Epithelial cell of prostate (primary cell): Measurements from ENCODE around the gene FALEC.

ENCODE experiments used
- DNase-seq: peaks from one replicate; pipeline ENCODE4 v3.0.0-alpha.2; 2011; ENCODE audit warnings: low read depth, low spot score
- H3K27ac ChIP-seq: fragments of 450-650 bp; 2 replicates; pipeline ENCODE4 v1.5.1; 2017; ENCODE audit warnings: mild to moderate bottlenecking

The FALEC gene

DNA sequence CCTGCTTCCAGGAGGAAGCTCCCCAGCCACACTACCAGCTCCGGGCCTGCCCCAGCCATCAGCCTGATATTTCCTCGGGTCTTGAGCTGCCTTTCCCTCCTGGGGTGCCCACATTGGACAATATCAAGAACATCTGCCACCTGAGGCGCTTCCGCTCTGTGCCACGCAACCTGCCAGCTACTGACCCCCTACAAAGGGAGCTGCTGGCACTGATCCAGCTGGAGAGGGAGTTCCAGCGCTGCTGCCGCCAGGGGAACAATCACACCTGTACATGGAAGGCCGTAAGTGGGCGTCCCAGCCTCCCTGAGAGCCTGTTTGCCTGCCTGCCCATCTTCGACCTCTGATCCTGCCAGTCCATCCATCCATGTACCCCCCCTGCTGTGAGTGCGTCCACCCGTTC lies 4.0 kb upstream of the FALEC start:
- no peak for DNase-seq
- H3K27ac ChIP-seq: no peak overlapping the region

DNA sequence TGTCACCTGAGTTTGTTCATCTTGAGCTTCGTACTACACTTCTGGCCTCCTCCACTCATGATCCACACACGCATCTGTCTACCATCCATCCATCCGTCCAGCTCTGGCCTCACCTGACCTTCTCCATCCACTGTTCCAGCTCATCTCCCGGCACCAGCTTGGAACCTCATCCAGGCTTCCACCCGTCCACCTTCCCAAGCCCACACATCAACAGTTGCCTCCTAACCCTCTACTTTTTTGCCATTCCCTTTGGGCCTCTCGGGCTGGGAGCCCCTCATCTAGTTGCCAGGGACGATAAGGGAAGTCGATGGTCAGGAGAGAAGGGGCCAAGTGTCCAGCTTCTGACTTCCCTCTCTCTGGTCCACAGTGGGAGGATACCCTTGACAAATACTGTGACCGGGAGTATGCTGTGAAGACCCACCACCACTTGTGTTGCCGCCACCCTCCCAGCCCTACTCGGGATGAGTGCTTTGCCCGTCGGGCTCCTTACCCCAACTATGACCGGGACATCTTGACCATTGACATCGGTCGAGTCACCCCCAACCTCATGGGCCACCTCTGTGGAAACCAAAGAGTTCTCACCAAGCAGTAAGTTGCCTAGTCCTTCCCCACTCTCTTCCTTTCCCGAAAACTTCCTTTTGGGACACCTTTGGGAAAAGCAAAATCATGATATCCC lies 3.4 kb upstream of the FALEC start:
- no peak for DNase-seq
- peak overlapping the region; percentile 73 for H3K27ac ChIP-seq

DNA sequence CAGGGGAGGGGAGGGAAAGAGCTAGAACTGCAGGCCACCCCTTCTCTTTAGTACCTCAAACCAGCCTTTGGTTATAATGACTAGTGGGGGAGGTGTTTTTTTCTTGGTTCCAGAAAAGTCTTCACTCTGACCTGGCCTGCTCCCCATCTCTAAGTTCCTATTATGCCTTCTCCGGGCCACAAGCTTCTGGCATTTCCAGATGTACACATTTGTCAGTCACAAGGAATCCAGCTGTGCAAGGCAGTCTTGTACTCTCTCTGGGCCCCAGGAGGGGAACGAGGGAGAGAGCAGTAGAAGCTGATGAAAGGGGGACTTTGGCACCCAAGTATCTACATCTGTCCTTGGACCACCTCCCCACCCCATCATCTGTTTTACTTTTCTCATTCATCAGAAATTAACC lies 2.7 kb upstream of the FALEC start:
- peak overlapping the region; percentile 73 for H3K27ac ChIP-seq
- DNase-seq: no peak

DNA sequence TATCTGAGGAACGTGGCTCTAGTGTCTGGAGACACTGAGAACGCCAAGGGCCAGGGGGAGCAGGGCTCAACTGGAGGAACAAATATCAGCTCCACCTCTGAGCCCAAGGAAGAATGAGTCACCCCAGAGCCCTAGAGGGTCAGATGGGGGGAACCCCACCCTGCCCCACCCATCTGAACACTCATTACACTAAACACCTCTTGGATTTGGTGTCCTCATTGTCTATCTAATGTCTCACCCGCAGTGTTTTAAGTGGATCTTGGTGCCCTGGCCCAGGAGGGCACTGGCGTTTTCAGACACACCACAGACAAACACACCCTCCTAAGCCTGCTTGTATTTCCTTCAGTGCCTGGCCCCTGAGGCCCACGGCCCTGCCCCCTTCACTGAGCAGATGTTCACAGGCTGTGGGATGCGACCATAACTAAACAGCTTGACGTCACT lies 2.2 kb upstream of the FALEC start:
- no peak for DNase-seq
- H3K27ac ChIP-seq: peak overlapping the region; percentile 73

DNA sequence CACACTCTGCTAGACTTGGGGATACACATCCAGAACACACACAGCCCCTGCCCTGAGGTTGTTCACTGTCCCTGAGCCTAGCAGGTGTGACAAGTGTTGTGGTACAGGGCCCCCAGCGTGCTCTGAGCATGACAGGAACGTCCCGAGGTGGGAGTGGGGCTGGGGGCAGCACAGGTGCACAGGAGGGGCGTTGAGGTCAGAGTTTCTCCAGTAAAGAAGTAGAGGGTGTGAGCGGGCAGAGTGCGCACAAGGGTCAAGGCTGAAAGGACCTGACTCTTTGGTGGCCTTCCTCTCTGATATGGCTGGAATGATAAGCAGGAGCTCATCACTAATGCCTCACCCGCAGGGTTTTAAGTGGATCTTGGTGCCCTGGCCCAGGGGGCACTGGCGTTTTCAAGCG lies 1.3 kb upstream of the FALEC start:
- no peak for DNase-seq
- peak overlapping the region; percentile 73 for H3K27ac ChIP-seq

- DNase-seq: no peak
- H3K27ac ChIP-seq: peak overlapping the region; percentile 73
Observed at GRCh38 chr1:150514913-150515327, 632 bp upstream of the FALEC start.

DNA sequence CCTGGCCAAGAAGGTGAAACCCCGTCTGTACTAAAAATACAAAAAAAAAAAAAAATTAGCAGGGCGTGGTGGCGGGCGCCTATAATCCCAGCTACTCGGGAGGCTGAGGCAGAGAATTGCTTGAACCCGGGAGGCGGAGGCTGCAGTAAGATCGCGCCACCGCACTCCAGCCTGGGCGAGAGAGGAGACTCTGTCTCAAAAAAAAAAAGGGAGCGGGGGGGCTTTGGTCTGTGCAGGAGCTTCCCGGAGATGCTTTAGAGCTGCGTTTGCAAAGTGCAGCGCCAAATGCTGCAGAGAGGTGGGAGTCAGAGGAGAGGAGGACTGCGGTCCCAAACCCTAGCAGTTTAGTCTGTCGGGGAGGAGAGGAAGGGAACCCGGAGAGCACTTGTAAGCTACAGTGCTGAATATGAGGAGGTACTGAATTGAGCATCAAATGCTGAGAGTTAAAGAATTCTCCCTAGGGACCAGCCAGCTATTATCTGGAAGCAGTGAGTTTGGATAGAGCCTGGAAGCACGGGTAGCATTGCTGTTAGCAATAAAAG lies 569 bp downstream of the FALEC start:
- peak overlapping the region; percentile 73 for H3K27ac ChIP-seq
- no peak for DNase-seq

DNA sequence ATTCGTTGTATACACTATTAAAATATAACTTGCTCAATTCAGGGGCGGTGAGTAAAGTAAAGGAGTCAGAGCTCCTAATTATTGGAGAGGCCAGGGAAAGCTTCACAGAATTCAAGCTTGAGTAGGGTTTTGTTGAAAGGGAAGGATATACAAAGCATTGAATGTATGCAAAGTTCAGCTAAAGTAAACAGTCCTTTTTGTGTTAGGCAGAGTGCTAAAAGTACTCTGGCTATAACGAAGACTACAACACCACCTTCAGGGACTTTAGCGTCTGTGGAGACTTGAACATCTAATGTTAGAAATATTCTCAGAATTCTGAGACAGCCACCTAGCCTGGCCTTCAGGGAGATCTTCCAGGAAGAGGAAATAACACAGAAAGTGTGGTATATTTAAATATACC lies 1.1 kb downstream of the FALEC start:
- no peak for DNase-seq
- H3K27ac ChIP-seq: peak overlapping the region; percentile 73

DNA sequence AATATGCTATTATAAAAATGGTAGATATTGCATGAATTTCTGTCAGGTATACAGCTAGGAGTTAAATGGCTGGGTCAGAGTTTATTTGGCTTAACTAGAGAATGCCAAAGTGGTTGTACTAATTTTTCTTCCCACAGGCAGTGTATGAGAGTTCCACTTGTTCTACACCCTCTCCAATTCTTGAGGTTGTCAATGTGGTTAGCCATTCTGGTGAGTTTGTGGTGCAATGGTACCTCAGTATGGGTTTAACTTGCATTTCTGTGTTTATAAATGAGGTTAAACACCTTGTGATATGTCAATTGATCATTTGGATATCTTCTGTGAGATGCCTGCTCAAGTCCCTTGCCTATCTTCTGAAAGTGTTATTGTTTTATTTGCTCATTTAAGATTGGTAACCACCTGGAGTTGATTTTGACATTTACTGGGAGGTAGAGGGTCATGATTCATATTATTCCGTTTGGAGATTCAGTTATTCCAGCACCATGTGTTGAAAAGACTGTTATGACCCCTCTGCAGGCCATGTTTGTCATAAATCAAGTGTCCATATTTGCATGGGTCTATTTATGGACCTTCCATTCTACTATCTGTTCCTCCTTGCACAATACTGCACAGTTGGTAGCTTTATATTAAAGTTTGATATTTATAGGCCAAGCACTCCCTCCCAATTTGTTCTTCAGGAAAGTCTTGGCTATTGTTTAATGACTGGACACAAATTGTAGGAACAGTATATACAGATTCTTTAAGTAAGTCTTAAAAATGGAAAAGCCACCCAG lies 5.8 kb downstream of the FALEC start:
- no peak for DNase-seq
- H3K27ac ChIP-seq: no peak overlapping the region

- DNase-seq: no peak
- H3K27ac ChIP-seq: no peak overlapping the region
Observed at GRCh38 chr1:150525348-150525747, 9.8 kb downstream of the FALEC start.

- H3K27ac ChIP-seq: peak overlapping the region; percentile 73
Observed at GRCh38 chr1:150528196-150528595, 12.6 kb downstream of the FALEC start.

DNA sequence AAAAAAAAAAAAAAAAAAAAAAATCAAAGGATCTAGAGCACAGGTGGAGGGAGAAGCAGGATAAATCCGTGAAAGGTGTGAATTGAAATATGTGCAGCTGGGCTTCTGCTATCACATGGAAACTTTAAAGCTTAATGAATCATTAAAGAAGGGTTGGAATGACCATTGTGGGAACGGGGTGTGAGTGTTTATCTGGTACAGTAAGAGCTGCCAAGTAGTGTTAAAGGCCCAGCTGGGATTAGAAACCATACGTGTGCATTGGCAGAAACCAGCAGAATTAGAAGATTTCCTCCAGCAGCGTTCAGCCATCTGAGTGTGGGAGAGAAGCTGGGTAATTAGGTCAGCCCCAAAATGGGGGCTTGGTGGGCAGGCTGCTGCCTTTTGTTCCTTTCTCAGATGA lies 13.5 kb downstream of the FALEC start:
- DNase-seq: peak; percentile 64
- peak overlapping the region; percentile 73 for H3K27ac ChIP-seq

More at GRCh38 chr1:150528196-150528595, 12.6 kb downstream of the FALEC start:
- DNase-seq: no peak

GRCh38 chr1:150530491-150531159 lies 15.1 kb downstream of the FALEC start:
- H3K27ac ChIP-seq: no peak overlapping the region
- DNase-seq: no peak

DNA sequence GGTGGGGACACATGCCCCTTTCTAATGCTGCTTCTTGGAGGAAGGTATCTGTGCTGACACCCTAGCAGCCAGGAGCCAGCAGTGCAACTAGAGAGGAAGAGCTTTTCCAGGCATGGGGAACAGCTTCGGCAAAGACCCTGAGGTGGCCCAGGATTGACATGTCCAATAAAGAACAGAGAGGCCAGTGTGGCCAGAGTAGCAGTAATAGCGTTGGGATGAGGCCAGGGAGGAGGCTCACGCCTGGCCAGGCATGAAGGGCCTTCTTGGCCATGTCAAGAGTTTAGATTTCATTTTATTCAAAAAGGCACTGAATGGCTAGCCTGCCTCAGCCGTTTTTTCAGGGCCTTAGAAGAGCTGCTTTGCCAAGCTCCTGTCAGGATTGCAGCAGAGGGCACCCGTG lies 17.3 kb downstream of the FALEC start:
- no peak for DNase-seq
- H3K27ac ChIP-seq: peak overlapping the region; percentile 91

DNA sequence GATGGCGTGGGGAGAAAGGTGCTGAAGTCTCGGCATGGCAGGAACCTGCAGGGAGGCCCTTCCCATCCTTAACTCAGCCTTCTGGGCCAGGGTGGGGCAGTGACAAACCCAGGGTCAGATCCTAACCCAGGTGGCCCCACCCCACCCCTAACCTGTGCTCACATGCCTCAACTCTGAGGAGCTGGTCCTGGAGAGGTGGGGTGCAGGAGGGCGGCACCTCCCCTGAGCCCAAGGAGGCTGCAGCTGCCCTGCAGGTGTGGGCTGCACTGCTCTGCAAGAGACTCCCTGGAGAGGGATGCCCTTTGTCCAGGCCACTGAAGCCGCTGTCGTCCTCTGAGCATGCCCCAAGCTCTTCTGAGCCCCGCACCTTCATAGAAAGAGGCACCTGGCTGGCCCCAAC lies 18.4 kb downstream of the FALEC start:
- no peak for DNase-seq
- H3K27ac ChIP-seq: peak overlapping the region; percentile 91

DNA sequence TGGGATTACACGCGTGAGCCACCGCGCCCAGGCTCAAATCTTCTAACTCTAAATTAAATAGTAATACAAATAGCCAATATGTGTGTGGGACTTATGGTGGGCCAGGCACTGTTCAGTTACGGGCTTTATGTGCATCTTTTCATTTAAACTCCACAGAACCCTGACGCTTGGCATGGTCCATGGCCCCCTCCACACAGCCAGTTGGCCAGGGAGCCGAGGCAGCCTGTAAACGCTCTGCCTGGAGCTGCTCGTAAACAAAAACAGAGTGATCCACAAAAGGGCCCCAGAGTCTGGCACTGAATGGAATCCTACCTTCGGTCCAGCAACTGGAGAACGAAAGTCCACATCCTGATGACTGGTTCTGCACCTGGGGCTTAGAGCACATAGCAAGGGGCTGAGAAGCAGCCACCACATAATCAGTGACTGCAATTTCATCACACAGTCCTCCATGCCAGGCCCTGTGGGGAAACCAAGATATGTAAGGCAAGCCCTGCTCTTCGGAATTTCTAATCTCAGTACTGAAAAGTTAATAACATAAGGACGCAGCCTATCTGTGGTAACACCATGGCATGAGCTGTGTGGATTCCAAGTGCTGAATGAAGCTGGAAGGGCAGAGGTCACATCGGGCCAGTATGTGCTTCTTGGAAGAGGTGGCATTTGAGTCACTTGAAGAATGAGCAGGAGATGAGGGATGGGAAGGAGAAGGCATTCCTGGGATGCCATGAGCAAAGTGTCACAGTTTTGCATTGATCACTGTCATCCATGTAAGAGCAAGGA lies 20.1 kb downstream of the FALEC start:
- no peak for DNase-seq
- H3K27ac ChIP-seq: peak overlapping the region; percentile 91

- no peak for DNase-seq
- peak overlapping the region; percentile 91 for H3K27ac ChIP-seq
Observed at GRCh38 chr1:150536836-150537731, 21.5 kb downstream of the FALEC start.

- peak; percentile 49 for DNase-seq
- peak overlapping the region; percentile 91 for H3K27ac ChIP-seq
Observed at GRCh38 chr1:150537732-150538684, 22.5 kb downstream of the FALEC start.
